HUES6 (cell line): Measurements from ENCODE around the gene GTF2F1.
"Not testable (repeated sequence)": the region's sequence is repeated elsewhere in the genome, so short reads cannot be mapped to it uniquely, and the experiment has no call there.

ENCODE experiments used
- H3K27ac ChIP-seq: 2 replicates; pipeline ENCODE4 v1.7.0; 2013; ENCODE audit warnings: low read depth, mild to moderate bottlenecking, low read length, inconsistent platforms
- H3K27me3 ChIP-seq: 2 replicates; pipeline ENCODE4 v1.6.1; 2013; ENCODE audit warnings: low read length; ENCODE audit not compliant: control insufficient read depth, insufficient read depth
- H3K36me3 ChIP-seq: 2 replicates; pipeline ENCODE4 v1.6.1; 2013; ENCODE audit warnings: low read length; ENCODE audit not compliant: control insufficient read depth, insufficient read depth
- H3K4me1 ChIP-seq: 2 replicates; pipeline ENCODE4 v1.6.1; 2013; ENCODE audit warnings: low read length; ENCODE audit not compliant: control insufficient read depth, insufficient read depth
- H3K4me3 ChIP-seq: 2 replicates; pipeline ENCODE4 v1.5.1; 2013; ENCODE audit warnings: low read depth, low read length
- H3K9ac ChIP-seq: one replicate; pipeline ENCODE4 v1.6.1; 2013; ENCODE audit warnings: mild to moderate bottlenecking, low read length
- H3K9me3 ChIP-seq: 2 replicates; pipeline ENCODE4 v1.6.1; 2013; ENCODE audit warnings: low read depth, low read length; ENCODE audit not compliant: control insufficient read depth, insufficient read depth

Gene GTF2F1

DNA sequence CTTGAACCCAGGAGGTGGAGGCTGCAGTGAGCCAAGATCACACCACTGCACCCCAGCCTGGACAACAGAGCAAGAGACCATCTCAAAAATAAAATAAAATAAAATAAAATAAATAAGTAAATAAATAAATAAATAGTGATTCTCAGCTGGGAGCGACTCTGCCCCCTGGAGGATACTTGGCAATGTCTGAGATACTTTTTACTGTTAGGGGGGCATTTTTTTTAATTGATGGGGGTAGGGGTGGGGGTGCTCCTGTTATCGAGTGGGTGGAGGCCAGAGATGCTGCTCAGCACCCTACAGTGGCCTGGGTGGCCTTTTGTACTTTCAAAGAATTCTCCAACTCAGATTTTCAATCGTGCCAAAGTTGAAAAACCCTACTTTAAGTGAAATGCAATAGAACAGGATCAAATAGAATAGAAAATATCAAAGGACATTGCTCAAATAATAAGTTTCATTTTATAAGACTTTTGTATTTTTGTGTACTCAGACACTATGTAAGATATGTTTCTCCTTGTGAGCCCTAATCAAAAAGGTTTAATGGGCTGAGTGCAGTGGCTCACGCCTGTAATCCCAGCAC, 38.8 kb downstream of the GTF2F1 start:
- Histone ChIP-seq H3K36me3 (no peaks in the 10 kb centered on the region), H3K4me1 (0 out of 2 replicates have a peak, but pooled peaks cover 6% of the 10 kb centered on the region), H3K9ac (no peak overlapping the region), H3K27me3 (peaks cover 7% of the 10 kb centered on the region; the same call in 1 of the 2 replicates), H3K9me3 (peaks cover 10% of the 10 kb centered on the region; the same call in 1 of the 2 replicates), H3K27ac (no peak overlapping the region), H3K4me3 (no peak overlapping the region)

DNA sequence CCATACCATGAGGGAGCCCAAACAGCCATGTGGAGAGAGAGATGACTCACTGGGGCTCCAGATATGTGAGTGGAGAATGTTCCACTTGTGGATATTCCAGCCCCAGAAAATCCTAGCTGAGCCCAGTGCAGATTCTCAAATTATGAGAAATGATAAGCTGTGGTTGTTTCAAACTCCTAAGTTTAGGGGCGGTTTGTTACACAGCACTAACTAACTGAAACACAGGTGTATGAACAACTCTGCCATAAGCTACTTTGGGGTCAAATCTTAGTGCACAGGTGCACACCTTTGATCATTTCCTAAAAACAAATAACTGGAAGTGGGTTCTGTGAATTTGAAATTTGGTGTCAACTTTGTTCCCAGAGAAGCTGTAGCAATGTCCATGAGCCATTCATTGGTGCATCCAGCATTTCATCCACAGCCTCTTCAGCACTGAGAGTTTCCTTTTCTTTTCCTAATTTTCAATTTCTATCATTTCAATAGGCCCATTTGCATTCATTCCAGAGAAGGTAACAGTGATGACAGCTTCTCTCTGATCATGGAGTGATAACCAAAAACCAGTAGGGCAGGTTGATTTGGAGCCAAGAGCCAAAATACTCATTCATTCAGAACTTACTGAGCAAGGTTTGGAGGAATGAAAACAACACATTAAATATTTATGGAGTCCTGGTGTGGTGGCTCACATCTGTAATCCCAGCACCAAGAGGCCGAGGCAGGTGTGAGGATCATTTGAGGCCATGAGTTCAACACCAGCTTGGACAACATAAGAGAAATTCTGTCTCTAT, 40.4 kb downstream of the GTF2F1 start:
- H3K4me1 ChIP-seq: no peaks in the 10 kb centered on the region
- no peak overlapping the region for H3K9ac ChIP-seq
- H3K36me3 ChIP-seq: no peaks in the 10 kb centered on the region
- peaks cover 10% of the 10 kb centered on the region; the same call in 1 of the 2 replicates for H3K9me3 ChIP-seq
- no peak overlapping the region for H3K4me3 ChIP-seq
- peaks cover 10% of the 10 kb centered on the region; the same call in 1 of the 2 replicates for H3K27me3 ChIP-seq
- H3K27ac ChIP-seq: no peak overlapping the region

DNA sequence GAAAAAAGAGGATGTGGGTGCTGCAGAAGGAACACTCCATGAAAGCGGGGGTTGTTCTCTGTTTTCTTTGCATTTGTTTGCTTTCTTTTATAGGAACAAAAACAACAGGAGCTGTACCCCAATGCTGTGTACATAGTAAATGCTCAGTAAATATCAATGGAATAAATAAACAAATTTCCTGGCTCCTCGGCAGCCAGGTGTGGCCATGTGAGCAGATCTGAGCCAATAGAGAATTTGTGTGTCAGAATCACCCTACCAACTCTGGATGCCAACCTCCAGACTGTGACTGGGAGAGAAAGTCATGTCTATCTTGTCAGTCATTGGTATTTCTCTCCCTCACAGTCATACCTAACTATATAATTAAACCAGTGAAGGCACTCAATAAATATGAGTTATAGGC, 42.3 kb downstream of the GTF2F1 start:
- Histone ChIP-seq H3K9ac (no peak overlapping the region), H3K27ac (no peak overlapping the region), H3K4me3 (no peak overlapping the region), H3K36me3 (no peaks in the 10 kb centered on the region), H3K27me3 (peaks cover 10% of the 10 kb centered on the region; the same call in 1 of the 2 replicates), H3K4me1 (no peaks in the 10 kb centered on the region), H3K9me3 (peaks cover 10% of the 10 kb centered on the region; the same call in 1 of the 2 replicates)

DNA sequence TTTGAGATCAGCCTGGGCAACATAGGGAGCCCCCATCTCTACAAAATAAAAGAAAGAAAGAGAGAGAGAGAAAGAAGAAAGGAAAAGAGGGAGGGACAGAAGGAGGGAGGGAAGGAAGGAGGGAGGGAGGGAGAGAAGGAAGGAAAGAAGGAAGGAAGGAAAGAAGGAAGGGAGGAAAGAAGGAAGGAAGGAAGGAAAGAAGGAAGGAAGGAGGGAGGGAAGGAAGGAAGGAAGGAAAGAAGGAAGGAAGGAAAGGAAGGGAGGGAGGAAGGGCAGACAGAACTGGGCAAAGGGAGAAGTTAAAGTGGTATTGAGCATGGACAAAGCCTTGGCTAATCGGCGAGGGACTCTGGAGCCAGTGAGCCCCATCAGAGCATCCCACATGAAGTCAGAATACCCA, 43.7 kb downstream of the GTF2F1 start:
- not testable (repeated sequence) for H3K9me3 ChIP-seq, H3K4me3 ChIP-seq, H3K36me3 ChIP-seq

DNA sequence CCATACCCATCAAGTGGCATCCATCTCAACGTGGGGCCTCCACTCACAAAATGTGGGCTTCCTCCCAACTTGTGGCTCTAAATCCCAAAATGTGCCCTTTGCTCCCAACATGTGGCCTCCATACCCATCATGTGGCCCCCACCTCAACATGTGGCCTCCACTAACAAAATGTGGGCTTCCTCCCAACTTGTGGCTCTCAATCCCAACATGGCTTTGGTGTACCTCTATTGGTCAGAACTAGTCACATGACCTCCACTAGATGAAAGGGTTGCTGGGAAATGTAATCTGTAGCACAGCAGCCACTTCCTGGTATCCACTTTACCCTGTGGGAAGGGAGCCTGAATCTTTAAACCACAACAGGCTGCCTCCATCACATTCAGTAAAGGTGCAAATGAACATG, 49.5 kb downstream of the GTF2F1 start:
- no peaks in the 10 kb centered on the region for H3K27me3 ChIP-seq

More for the DNA sequence above, 43.7 kb downstream of the GTF2F1 start:
- H3K4me1 ChIP-seq, H3K27ac ChIP-seq, H3K9ac ChIP-seq: not testable (repeated sequence)
- H3K27me3 ChIP-seq: peaks cover 10% of the 10 kb centered on the region; the same call in 1 of the 2 replicates

DNA sequence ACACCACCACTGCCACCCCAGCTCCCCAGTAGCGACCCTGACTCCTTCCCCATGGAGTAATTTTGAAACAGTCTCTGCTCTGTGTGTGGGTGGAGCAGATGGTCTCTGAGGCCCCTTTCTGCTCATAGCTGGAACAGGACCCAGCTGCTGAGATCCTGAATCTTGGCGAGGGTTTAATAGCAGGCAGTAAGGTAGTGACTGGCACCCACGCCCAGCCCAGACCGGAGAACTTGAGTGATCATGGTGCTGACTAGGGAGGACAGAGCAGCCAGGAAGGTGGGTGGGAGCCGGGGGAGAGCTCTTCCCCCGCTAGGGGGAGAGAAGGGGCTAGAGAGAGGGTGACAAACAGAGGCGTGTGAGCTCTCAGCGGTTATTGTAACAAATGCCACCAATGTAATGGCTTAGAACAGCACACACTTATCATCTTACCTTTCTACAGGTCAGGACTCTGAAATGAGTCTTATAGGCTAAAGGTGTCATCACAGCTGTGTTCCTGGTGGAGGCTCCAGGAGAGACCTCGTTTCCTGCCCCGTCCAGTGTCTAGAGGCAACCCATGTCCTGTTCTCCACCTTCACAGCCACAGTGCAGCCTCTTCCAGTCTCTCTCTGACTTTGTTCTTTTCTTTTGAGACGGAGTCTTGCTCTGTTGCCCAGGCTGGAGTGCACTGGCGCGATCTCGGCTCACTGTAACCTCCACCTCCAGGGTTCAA, 52.3 kb downstream of the GTF2F1 start:
- Histone ChIP-seq H3K36me3 (no peaks in the 10 kb centered on the region), H3K27me3 (no peaks in the 10 kb centered on the region), H3K4me3 (no peak overlapping the region), H3K9me3 (peaks cover 6% of the 10 kb centered on the region), H3K4me1 (no peaks in the 10 kb centered on the region), H3K27ac (no peak overlapping the region), H3K9ac (no peak overlapping the region)

More for the DNA sequence above, 49.5 kb downstream of the GTF2F1 start:
- Histone ChIP-seq H3K27ac (no peak overlapping the region), H3K9ac (no peak overlapping the region), H3K9me3 (peaks cover 6% of the 10 kb centered on the region), H3K36me3 (no peaks in the 10 kb centered on the region), H3K4me1 (no peaks in the 10 kb centered on the region), H3K4me3 (no peak overlapping the region)

DNA sequence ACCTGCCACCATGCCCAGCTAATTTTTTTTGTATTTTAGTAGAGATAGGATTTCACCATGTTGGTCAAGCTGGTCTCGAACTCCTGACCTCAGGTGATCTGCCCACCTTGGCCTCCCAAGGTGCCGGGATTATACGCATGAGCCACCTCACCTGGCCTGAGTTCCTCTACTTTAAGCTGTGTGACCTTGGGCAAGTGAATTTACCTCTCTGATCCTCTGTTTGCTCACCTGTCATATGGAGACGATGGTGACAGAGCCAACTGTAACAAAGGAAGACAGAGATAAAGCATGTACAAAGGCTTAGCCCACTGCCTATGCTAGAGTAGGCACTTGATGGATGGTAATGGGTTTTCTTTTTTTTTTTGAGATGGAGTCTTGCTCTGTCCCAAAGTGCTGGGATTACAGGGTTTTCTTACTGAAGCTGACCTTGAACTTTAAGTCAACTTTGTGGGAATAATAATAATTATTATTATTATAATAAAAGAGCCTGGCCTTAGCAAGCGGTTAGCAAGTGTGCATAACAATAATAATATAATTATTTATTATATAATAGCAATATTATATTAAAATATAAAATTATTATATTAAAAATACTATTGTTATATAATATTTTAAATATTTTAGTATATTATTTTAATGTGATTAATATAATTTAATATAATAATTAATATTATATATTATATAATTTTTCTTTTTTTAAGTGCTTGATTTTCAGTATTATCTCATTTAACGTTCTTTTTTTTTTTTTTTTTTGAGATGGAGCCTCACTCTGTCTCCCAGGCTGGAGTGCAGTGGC, 58.3 kb downstream of the GTF2F1 start:
- Histone ChIP-seq H3K27ac (no peak overlapping the region), H3K9ac (no peak overlapping the region), H3K36me3 (no peaks in the 10 kb centered on the region), H3K4me3 (no peak overlapping the region), H3K4me1 (no peaks in the 10 kb centered on the region), H3K27me3 (no peaks in the 10 kb centered on the region), H3K9me3 (no peaks in the 10 kb centered on the region)

DNA sequence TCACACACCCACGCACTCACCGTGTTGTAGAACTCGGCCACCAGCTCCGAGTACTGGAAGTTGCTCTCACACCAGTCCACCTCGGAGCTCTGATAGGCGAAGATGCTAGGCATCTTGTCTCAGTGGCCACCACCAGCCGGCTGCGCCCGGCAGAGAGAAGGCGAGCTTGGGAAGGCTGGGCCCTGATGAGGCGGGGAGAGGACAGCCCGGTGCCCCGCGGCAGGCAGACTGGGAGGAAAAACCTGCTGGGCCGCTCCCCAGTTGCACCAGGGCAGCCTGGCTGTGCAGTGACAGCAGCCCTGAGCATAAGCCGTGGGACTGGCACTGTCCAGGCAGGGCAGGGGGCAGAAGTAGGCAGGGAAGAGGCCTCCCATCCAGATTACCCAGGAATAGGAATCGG, 59.5 kb downstream of the GTF2F1 start, which contains the start of gene ACER1:
Gene ACER1 (minus strand): TSS at position 174 of the 400 bp plus-strand sequence. CDS start 61 bp downstream, at position 113.
- Histone ChIP-seq H3K27me3 (no peaks in the 10 kb centered on the region), H3K36me3 (no peaks in the 10 kb centered on the region), H3K9me3 (no peaks in the 10 kb centered on the region), H3K4me3 (no peak within 1 kb of the TSS), H3K9ac (no peak within 1 kb of the TSS), H3K4me1 (no peaks in the 10 kb centered on the region), H3K27ac (no peak within 1 kb of the TSS)
